K562 (cell line): ENCODE results near the gene FAXC. TPM values are rescaled to one million over a fixed set of nuclear protein-coding genes. Genes with fewer than 3 reads are reported as not detected.

Experiments
- ADNP ChIP-seq: fragments of 200-800 bp; sonication (Bioruptor generic); IDR thresholded peaks from 2 replicates; pipeline ENCODE4 v1.6.1; 2016; ENCODE audit warnings: missing genetic modification characterization, missing compliant biosample characterization
- CHD1 ChIP-seq: fragments of 200-600 bp; sonication (generic); IDR thresholded peaks from one replicate; pipeline ENCODE4 v1.6.1; 2012; ENCODE audit warnings: mild to moderate bottlenecking, moderate library complexity, low read length, inconsistent platforms
- ELF1 ChIP-seq: fragments of 200-800 bp; sonication (Bioruptor generic); IDR thresholded peaks from 2 replicates; pipeline ENCODE4 v1.6.1; 2016; ENCODE audit warnings: missing genetic modification characterization, missing compliant biosample characterization
- FOXP1 ChIP-seq: sonication (generic); formaldehyde crosslinking; IDR thresholded peaks from 2 replicates; pipeline ENCODE4 v1.8.0; 2022; ENCODE audit warnings: mild to moderate bottlenecking, missing genetic modification reagents
- IRF2 ChIP-seq: sonication (generic); formaldehyde crosslinking; IDR thresholded peaks from 2 replicates; pipeline ENCODE4 v1.8.1; 2022; ENCODE audit warnings: mild to moderate bottlenecking, missing genetic modification reagents
- KLF1 ChIP-seq: fragments of 450-650 bp; IDR thresholded peaks from 2 replicates; pipeline ENCODE4 v1.6.1; 2016; ENCODE audit warnings: missing genetic modification characterization, missing compliant biosample characterization
- MXI1 ChIP-seq: IDR thresholded peaks from 2 replicates; pipeline ENCODE4 v1.6.1; 2011; ENCODE audit warnings: low read depth, mild to moderate bottlenecking, improper control_type of control experiment, low read length
- NRF1 ChIP-seq, 2 experiments: fragments of 450-650 bp; IDR thresholded peaks in 1 of 2; conservative IDR thresholded peaks in 1 of 2; 2 replicates each; pipeline ENCODE4 v1.6.1; 2014; ENCODE audit warnings: mild to moderate bottlenecking in 2 of 2
- PML ChIP-seq: IDR thresholded peaks from 2 replicates; pipeline ENCODE4 v1.6.1; 2012; ENCODE audit warnings: low read length, inconsistent platforms
- PURB ChIP-seq: sonication (generic); formaldehyde crosslinking; IDR thresholded peaks from 2 replicates; pipeline ENCODE4 v1.9.0; 2021; ENCODE audit warnings: low read depth, mild to moderate bottlenecking, missing genetic modification reagents
- SRSF7 ChIP-seq: fragments of 200-400 bp; formaldehyde crosslinking; optimal IDR thresholded peaks from 2 replicates; pipeline ENCODE3; 2017; ENCODE audit warnings: mild to moderate bottlenecking, low read depth, low read length
- ZNF766 ChIP-seq: fragments of 200-800 bp; sonication (Bioruptor generic); conservative IDR thresholded peaks from 2 replicates; pipeline ENCODE4 v1.6.1; 2016; ENCODE audit warnings: missing genetic modification characterization, missing compliant biosample characterization
- polyA plus RNA-seq, 8 experiments: library from polyadenylated mRNA; depleted of rRNA in 4 of 8; stranded (reverse) in 5 of 8; unstranded in 3 of 8; fragments of >200 nt; fragmentation: Nextera tagmentation in 2 of 8; fragmentation: Illumina TruSeq in 1 of 8; extraction: Ambion mirVana in 2 of 8; extraction: Trizol in 1 of 8; gene quantifications; 2 replicates each; pipeline versions ENCODE4 v1.2.1 to v1.2.3, GENCODE V29; 2011 to 2014; ENCODE audit warnings: inconsistent platforms in 1 of 8, missing spikeins in 1 of 8
- total RNA-seq, 7 experiments: library from RNA; depleted of rRNA in 6 of 7; stranded (reverse); fragments of >200 nt in 6 of 7; fragmentation: Illumina TruSeq in 2 of 7; extraction: Trizol in 2 of 7; gene quantifications; 2 replicates each; pipeline versions ENCODE4 v1.2.1 to v1.2.3, GENCODE V29; 2011 to 2021; ENCODE audit warnings: low replicate concordance in 1 of 7
- TF ChIP-seq, protein P1 (sequence below): fragments of 250-450 bp; sonication (Bioruptor Pico); IDR thresholded peaks from 2 replicates; pipeline ENCODE4 v1.5.0; 2022; ENCODE audit warnings: mild to moderate bottlenecking
- TF ChIP-seq, protein P2 (sequence below): fragments of 450-650 bp; formaldehyde crosslinking; IDR thresholded peaks from 2 replicates; pipeline ENCODE4 v1.4.0; 2020; ENCODE audit warnings: mild to moderate bottlenecking, moderate library complexity
- TF ChIP-seq, protein P3 (sequence below): sonication (generic); formaldehyde crosslinking; IDR thresholded peaks from 2 replicates; pipeline ENCODE4 v1.4.0; 2020; ENCODE audit warnings: mild to moderate bottlenecking, missing genetic modification reagents
- TF ChIP-seq, protein P4 (sequence below): fragments of 450-650 bp; IDR thresholded peaks from 2 replicates; pipeline ENCODE4 v1.6.1; 2018; ENCODE audit not compliant: partially characterized antibody

Gene FAXC
- total and polyA plus RNA-seq, 9 of the 15 experiments (the other 6 are each of a cell fraction or from before 2014, with no cell fraction given), result 0.06 to 0.40 (median 0.13) TPM; not detected in 5

DNA sequence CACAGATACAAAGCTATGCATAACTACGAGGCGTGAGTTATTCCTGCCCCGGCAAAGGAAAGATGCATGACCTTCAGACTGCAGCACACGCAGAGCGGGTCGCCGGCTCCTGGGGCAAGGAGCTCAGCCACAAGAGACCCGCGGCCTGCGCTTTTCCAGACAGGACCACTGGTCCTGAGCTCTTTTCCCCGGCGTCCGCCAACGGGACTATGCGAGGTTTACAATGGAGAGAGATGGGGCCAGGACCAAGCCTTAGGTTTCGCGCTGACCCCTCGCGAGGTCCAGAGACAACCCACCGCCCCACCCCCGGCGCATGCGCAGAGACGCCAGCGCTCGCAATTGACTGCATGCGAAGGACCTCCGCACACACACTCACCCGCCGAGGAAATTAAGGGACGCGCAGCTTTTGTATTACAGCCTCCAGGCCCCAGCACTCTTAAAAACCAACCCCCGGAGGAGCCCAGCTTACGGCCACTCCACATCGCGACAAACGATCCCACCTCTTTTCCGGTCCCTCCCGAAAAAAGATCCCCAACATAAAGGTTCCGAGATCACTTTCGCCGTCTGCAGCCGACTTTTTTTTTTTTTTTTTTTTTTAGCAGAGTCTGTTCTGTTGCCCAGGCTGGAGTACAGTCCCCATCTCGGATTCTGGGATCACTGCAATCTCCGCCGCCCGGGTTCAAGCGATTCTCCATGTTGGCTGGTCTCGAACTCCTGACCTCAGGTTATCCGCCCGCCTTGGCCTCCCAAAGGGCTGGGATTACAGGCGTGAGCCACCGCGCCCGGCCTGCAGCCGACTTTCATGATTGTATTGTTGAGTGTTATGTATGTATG lies 44.4 kb upstream of the FAXC start, which contains the start of gene COQ3 (continued):
- TF ChIP-seq, protein P1, sequence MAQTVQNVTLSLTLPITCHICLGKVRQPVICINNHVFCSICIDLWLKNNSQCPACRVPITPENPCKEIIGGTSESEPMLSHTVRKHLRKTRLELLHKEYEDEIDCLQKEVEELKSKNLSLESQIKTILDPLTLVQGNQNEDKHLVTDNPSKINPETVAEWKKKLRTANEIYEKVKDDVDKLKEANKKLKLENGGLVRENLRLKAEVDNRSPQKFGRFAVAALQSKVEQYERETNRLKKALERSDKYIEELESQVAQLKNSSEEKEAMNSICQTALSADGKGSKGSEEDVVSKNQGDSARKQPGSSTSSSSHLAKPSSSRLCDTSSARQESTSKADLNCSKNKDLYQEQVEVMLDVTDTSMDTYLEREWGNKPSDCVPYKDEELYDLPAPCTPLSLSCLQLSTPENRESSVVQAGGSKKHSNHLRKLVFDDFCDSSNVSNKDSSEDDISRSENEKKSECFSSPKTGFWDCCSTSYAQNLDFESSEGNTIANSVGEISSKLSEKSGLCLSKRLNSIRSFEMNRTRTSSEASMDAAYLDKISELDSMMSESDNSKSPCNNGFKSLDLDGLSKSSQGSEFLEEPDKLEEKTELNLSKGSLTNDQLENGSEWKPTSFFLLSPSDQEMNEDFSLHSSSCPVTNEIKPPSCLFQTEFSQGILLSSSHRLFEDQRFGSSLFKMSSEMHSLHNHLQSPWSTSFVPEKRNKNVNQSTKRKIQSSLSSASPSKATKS (CRISPR knock-in tag), result no peak
- TF ChIP-seq ADNP (tag) (peak; percentile 82), ZNF766 (CRISPR knock-in tag) (peak; percentile 56; the same call in 1 of the 2 replicates), PURB (no peak), SRSF7 (no peak), MXI1 (no peak), NRF1 (conservative IDR thresholded peaks at IDR 0.05 in 1 of 2, IDR thresholded peaks at IDR 0.05 in 1 of 2) (peak; percentile 98), ELF1 (tag) (peak; percentile 37; the same call in 1 of the 2 replicates), CHD1 (peak; percentile 66), IRF2 (CRISPR knock-in tag) (no peak), PML (peak; percentile 66), KLF1 (tag) (no peak), FOXP1 (CRISPR knock-in tag) (no peak)
- TF ChIP-seq, protein P2, sequence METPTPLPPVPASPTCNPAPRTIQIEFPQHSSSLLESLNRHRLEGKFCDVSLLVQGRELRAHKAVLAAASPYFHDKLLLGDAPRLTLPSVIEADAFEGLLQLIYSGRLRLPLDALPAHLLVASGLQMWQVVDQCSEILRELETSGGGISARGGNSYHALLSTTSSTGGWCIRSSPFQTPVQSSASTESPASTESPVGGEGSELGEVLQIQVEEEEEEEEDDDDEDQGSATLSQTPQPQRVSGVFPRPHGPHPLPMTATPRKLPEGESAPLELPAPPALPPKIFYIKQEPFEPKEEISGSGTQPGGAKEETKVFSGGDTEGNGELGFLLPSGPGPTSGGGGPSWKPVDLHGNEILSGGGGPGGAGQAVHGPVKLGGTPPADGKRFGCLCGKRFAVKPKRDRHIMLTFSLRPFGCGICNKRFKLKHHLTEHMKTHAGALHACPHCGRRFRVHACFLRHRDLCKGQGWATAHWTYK (CRISPR knock-in tag), result peak; percentile 63; the same call in 1 of the 2 replicates
- TF ChIP-seq, protein P3, sequence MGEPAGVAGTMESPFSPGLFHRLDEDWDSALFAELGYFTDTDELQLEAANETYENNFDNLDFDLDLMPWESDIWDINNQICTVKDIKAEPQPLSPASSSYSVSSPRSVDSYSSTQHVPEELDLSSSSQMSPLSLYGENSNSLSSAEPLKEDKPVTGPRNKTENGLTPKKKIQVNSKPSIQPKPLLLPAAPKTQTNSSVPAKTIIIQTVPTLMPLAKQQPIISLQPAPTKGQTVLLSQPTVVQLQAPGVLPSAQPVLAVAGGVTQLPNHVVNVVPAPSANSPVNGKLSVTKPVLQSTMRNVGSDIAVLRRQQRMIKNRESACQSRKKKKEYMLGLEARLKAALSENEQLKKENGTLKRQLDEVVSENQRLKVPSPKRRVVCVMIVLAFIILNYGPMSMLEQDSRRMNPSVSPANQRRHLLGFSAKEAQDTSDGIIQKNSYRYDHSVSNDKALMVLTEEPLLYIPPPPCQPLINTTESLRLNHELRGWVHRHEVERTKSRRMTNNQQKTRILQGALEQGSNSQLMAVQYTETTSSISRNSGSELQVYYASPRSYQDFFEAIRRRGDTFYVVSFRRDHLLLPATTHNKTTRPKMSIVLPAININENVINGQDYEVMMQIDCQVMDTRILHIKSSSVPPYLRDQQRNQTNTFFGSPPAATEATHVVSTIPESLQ (CRISPR knock-in tag), result no peak
- TF ChIP-seq, protein P4, sequence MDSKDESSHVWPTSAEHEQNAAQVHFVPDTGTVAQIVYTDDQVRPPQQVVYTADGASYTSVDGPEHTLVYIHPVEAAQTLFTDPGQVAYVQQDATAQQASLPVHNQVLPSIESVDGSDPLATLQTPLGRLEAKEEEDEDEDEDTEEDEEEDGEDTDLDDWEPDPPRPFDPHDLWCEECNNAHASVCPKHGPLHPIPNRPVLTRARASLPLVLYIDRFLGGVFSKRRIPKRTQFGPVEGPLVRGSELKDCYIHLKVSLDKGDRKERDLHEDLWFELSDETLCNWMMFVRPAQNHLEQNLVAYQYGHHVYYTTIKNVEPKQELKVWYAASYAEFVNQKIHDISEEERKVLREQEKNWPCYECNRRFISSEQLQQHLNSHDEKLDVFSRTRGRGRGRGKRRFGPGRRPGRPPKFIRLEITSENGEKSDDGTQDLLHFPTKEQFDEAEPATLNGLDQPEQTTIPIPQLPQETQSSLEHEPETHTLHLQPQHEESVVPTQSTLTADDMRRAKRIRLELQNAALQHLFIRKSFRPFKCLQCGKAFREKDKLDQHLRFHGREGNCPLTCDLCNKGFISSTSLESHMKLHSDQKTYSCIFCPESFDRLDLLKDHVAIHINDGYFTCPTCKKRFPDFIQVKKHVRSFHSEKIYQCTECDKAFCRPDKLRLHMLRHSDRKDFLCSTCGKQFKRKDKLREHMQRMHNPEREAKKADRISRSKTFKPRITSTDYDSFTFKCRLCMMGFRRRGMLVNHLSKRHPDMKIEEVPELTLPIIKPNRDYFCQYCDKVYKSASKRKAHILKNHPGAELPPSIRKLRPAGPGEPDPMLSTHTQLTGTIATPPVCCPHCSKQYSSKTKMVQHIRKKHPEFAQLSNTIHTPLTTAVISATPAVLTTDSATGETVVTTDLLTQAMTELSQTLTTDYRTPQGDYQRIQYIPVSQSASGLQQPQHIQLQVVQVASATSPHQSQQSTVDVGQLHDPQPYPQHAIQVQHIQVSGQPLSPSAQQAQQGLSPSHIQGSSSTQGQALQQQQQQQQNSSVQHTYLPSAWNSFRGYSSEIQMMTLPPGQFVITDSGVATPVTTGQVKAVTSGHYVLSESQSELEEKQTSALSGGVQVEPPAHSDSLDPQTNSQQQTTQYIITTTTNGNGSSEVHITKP, result peak; percentile 9
